Erythroblast (primary cell): ENCODE measurements around the gene LCE4A.

Experiments
- DNase-seq, 2 experiments: peaks; one replicate each; lab custom pipeline; 2025; lab: John Stamatoyannopoulos, UW
- GATA1 ChIP-seq: IDR thresholded peaks from 2 replicates; pipeline ENCODE4 v1.6.1; 2011; ENCODE audit warnings: low read depth, mild to moderate bottlenecking, control low read depth, low read length, moderate library complexity
- POLR2A ChIP-seq: IDR thresholded peaks from 2 replicates; pipeline ENCODE4 v1.6.1; 2011; ENCODE audit warnings: mild to moderate bottlenecking, low read length

Gene LCE4A

DNA sequence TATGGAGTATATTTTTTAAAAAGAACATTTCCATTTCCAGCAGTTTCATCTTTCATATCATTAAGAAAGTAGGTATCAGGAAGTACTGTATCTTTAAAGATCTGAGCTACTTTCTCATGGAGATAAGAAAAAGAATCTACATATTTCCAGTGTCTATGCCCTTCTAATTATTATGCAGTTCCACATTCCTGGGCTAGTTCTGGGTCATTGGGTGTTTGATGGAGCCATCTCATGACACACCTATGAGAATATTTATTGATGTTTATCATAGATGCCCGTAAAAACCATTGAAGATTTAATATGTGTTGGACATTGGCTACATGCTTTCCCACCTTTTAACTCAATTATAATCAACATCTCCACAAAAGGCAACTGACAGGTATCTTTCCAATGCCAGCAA lies 21.0 kb downstream of the LCE4A start:
- TF ChIP-seq GATA1 (no peak), POLR2A (no peak)
- DNase-seq, result no peak

DNA sequence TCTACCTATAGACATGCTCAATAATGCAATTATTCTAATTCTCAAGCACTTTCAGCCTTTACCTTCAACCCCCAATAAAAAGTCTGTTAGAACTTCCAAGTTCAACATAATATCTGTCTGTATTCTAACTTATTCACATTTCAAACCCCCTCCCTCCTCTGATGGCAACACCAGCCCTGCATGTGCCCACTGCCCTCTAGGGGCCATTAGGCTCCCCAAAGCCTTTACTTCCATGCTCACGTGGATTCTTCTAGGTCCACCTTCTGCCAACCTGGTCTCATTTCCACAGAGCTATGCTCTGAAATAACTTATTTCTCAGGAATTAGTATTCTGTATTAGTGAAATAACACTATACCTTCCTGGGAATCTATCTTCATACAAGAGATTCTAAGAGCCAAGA lies 27.7 kb downstream of the LCE4A start:
- TF ChIP-seq GATA1, result no peak
- TF ChIP-seq POLR2A, result no peak
- DNase-seq, result no peak

DNA sequence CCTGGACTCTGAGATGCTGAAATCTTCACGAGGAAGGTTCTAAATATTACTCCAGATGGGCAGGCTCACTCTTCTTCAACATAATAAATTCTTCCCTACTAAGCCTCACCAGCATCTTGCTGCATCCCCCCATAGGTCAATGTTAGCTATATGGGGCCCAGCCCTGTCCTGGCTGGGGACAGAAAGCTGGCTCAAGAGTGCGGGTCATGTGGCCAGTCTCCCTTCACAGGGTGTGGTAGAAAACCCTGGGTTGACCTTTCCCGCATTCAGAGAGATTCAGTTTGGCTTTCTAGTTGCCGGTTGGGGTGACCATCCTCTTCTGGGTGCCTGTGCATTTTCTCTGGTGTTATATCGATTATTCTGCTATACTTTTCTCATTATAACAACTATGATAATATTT lies 30.0 kb downstream of the LCE4A start:
- no peak for DNase-seq
- no peak for TF ChIP-seq POLR2A
- TF ChIP-seq GATA1, result no peak

GRCh38 chr1:152739841-152740240 lies 31.9 kb downstream of the LCE4A start:
- no peak for DNase-seq
- no peak for TF ChIP-seq POLR2A
- TF ChIP-seq GATA1, result no peak

GRCh38 chr1:152741656-152742055 lies 33.7 kb downstream of the LCE4A start:
- TF ChIP-seq POLR2A (no peak), GATA1 (no peak)
- DNase-seq, result no peak

DNA sequence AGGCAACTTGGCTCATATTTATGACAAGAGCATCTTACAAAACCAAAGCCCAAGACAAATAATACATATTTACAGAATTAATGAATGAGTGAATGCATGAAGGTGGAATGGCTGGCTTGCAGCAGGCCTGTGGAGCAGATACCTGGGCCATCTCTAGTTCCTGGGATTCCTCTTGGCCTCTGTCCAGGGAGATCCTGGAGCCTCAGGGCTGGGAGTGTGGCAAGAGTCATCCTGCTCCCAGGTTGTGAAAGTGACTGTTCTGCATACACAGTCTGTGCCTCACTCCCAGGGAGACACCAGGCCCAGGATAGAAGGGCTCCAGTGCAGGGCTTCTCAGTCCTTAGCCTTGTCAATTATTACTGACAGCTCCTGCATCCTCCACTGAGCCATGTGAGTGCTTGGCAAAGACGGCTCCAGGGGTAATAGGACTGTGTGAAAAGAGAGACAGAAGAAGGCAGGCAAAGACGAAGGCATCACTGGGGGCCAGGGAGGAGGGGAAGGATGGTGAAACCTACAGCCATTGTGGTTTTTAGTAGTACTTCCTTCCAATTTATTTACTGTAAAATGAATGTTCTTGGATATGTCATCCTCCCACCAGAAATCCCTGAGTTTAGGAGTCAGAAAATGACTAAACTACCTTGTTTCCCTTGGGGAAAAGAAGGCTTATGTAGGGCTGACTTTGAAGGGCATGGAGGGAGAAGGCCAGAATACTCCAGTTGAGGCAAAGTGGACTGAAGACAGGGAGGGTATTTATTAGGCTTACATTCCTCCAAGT lies 35.6 kb downstream of the LCE4A start:
- TF ChIP-seq GATA1 (no peak), POLR2A (no peak)
- no peak for DNase-seq

DNA sequence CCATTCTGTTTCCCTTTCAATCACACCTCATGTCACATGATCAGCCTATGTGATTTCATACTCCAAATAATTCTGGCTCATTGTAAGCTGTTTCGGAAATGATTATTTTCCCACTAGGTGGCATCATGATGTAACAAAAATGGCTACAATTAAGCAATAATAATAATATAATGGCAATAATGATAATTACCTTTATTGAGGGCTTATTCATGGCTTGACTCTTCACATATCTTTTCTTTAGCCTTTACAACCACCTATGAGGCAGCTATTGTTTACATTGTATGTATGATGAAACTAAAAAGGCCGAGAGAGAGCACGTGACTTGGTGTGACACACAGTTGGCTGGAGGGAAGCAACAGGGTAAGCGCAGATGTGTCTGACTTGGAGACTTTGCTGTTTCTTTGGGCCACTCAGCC lies 37.3 kb downstream of the LCE4A start:
- DNase-seq, result no peak
- TF ChIP-seq POLR2A (no peak), GATA1 (no peak)

DNA sequence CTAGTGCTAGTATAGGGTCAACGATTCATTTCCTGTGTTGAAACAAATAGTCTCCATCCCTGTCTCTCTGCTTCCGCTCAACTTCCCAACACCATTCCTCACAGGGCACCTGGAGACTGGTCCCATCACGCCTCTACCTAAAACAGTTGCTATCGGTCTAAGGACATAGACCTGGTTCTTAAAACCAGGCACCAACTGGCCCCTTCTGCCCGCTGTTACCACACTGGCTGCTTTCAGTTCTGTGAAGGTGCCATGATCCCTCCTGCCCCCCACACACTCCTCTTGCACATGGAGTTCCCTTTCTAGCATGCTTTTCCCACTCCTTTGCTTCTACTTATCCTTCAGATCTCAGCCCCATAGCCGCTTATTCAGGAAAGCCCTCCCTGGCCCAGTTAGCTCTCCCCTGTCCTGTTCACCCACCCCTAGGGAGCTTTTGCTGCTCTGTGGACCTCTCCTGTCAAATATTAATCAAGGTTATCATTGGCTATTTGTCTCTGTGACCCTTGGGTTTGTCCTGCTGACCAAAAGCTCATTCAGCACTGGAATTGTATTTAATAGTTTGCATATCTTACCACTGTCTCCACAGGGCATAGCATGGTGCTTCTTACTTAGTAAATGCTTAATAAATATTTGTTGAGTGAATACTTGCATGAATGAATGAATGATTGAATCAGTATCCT lies 37.9 kb downstream of the LCE4A start:
- no peak for TF ChIP-seq GATA1
- TF ChIP-seq POLR2A, result no peak
- DNase-seq, result no peak

GRCh38 chr1:152747831-152748230 lies 39.9 kb downstream of the LCE4A start:
- DNase-seq, result no peak
- no peak for TF ChIP-seq POLR2A
- TF ChIP-seq GATA1, result no peak

DNA sequence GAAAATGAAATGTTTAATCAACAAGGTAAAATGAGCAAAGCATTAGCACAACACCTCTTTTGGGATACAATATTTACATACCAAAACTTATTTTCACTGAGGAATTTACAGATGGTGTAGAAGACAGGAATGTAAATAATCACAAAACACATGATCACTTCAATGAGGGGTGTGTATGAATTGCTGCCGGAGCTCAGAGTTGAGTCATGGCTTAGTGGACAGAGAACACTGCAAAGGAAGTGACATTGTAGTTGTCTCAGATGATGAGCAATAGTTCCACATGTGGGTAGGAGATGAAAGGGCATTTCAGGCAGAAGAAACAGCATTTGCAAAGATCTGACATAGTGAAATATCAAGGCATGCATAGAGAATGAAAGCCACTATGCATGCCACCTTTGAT lies 44.3 kb downstream of the LCE4A start:
- DNase-seq, result no peak

DNA sequence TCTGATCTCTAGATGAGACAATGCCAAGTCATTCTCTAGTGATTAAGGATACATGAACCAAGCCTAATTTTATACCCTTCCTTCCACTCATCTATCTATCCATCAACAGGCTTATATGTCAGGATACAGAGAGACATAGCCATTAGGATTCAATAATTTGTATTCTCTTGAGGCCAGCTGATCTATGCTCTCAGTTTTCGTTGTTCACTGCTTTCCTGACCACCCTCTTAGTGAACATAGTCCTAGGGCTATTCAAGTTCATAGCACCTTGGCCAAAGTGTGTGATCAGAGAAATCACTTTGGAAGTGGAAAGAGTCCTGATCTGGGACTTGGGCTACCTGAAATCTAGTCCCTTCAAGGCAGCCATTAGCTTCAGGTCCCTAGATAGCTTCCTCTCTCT lies 45.6 kb downstream of the LCE4A start:
- TF ChIP-seq POLR2A (no peak), GATA1 (no peak)
- no peak for DNase-seq

More for the DNA sequence above, 44.3 kb downstream of the LCE4A start:
- no peak for TF ChIP-seq POLR2A
- TF ChIP-seq GATA1, result no peak

DNA sequence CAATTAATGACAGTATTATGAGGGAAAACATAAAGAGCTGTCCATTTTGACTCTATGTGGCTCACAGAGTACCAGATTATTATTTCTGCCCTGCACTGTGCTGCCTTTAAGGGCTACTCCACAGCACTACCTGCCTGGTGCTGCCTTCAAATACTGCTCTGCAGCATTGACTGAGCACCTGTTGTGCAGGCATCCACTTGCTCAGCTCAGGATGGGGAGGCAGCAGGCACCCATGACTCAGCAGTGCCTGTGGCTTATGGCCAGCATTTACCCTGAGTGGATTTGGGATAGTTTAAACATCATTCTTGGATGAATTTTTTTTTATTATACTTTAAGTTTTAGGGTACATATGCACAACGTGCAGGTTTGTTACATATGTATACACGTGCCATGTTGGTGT lies 48.9 kb downstream of the LCE4A start:
- TF ChIP-seq POLR2A (no peak), GATA1 (no peak)
- no peak for DNase-seq

DNA sequence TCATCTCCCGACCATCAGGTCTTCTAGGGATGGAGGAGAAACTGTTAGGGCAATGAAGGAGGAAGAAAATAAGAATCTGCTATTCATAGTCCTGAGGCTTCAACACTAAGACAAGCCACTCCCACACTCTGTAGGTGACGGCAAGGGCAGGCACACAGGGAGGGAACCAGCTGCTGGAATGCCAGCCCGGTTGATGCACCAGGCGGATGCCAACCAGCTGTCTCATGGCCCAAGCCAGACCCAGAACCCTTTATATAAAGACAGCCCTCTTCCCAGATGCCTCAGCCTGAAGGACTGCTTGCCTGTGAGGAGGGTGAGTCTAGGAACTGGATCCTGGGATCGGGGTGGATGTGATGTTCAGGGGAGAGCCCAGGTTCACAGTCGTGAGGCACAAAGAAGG lies 49.8 kb downstream of the LCE4A start, which contains the start of gene KPRP:
Gene KPRP (plus strand): TSS at position 279 of the 400 bp plus-strand sequence. CDS start 1,564 bp downstream, outside the sequence.
- DNase-seq, result no peak
- no peak for TF ChIP-seq POLR2A
- TF ChIP-seq GATA1, result no peak

GRCh38 chr1:152758636-152759035 lies 50.7 kb downstream of the LCE4A start:
- TF ChIP-seq POLR2A (no peak), GATA1 (no peak)
- no peak for DNase-seq
